ENCODE measurements around the gene CES2. TPM values are rescaled to one million over a fixed set of nuclear protein-coding genes. Genes with fewer than 3 reads are reported as not detected.

Gene CES2, protein sequence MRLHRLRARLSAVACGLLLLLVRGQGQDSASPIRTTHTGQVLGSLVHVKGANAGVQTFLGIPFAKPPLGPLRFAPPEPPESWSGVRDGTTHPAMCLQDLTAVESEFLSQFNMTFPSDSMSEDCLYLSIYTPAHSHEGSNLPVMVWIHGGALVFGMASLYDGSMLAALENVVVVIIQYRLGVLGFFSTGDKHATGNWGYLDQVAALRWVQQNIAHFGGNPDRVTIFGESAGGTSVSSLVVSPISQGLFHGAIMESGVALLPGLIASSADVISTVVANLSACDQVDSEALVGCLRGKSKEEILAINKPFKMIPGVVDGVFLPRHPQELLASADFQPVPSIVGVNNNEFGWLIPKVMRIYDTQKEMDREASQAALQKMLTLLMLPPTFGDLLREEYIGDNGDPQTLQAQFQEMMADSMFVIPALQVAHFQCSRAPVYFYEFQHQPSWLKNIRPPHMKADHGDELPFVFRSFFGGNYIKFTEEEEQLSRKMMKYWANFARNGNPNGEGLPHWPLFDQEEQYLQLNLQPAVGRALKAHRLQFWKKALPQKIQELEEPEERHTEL
- total RNA-seq (2021; ENCODE audit: unreplicated experiment), result 35.4 TPM
- 17.9 and 19.7 TPM in 2 replicates for polyA plus RNA-seq (2012)
- percentile 76 among the genes with signal in this experiment for Bru-seq, nascent RNA
- BruChase-seq, experiment 1, labeled RNA remaining after a 6-hour chase, result percentile 88 among the genes with signal in this experiment
- BruChase-seq, experiment 2, labeled RNA remaining after a 2-hour chase, result percentile 77 among the genes with signal in this experiment
- long read RNA-seq, transcript CES2-211 (12 exons, 3,391 nt), result minor isoform, 14 of 97 reads
- long read RNA-seq, transcript CES2-201 (12 exons, 3,927 nt), result major isoform, 32 of 97 reads
- long read RNA-seq, transcript CES2-202 (12 exons, 3,868 nt), result minor isoform, 11 of 97 reads
- long read RNA-seq, partial matches to known transcripts, result 16 of 97 reads
- long read RNA-seq, other reads (novel, unspliced or antisense), result 24 of 97 reads

- H3K79me2 ChIP-seq (ENCODE audit: insufficient read depth, low read length), result peaks cover 62% of the 10 kb centered on the region
- H3K9me2 ChIP-seq (ENCODE audit: insufficient read depth), result no peaks in the 10 kb centered on the region
- H3K9me3 ChIP-seq (ENCODE audit: control insufficient read depth in 1 of 2, insufficient read depth in 1 of 2, low read depth in 1 of 2, low read length in 2 of 2), result no peaks in the 10 kb centered on the region
- no TSS peak for BruUV-seq (replicated peaks)
- RAD21 ChIA-PET (ENCODE audit: low non-redundant PET in 1 of 2, low total read pairs in 2 of 2, uncharacterized antibody in 2 of 2, unreplicated experiment in 2 of 2), result no interaction called here
- POLR2A ChIA-PET, result no interaction called here
- no peaks in the 10 kb centered on the region for H4K20me1 ChIP-seq (ENCODE audit: insufficient read depth)
- H3K27ac ChIP-seq (ENCODE audit: low read depth, low read length), result peak within 1 kb of the TSS; percentile 95
- CTCF ChIA-PET, result no interaction called here
- H3K4me3 ChIP-seq (replicated peaks in 1 of 2; ENCODE audit: low read depth in 1 of 2, low read length in 2 of 2), result peak within 1 kb of the TSS; percentile 99
- peaks cover 14 to 28% of the 10 kb centered on the region in 2 experiments; a peak in 3 of 4 replicates for H3K36me3 ChIP-seq (ENCODE audit: control insufficient read depth in 1 of 2, insufficient read depth in 2 of 2, low read length in 2 of 2)
- intact Hi-C loops (cut with micrococcal nuclease), result no loop called here
- DNase-seq (ENCODE audit: low read depth, low spot score) (no peak), ATAC-seq (peak; percentile 39)
- peak within 1 kb of the TSS; percentile 98 for H3K9ac ChIP-seq (ENCODE audit: low read length)
- TF ChIP-seq JUND (IDR thresholded peaks at IDR 0.05), result no peak
- no peak for TF ChIP-seq SIN3A (IDR thresholded peaks at IDR 0.05; ENCODE audit: low read depth)
- TF ChIP-seq, protein P1, sequence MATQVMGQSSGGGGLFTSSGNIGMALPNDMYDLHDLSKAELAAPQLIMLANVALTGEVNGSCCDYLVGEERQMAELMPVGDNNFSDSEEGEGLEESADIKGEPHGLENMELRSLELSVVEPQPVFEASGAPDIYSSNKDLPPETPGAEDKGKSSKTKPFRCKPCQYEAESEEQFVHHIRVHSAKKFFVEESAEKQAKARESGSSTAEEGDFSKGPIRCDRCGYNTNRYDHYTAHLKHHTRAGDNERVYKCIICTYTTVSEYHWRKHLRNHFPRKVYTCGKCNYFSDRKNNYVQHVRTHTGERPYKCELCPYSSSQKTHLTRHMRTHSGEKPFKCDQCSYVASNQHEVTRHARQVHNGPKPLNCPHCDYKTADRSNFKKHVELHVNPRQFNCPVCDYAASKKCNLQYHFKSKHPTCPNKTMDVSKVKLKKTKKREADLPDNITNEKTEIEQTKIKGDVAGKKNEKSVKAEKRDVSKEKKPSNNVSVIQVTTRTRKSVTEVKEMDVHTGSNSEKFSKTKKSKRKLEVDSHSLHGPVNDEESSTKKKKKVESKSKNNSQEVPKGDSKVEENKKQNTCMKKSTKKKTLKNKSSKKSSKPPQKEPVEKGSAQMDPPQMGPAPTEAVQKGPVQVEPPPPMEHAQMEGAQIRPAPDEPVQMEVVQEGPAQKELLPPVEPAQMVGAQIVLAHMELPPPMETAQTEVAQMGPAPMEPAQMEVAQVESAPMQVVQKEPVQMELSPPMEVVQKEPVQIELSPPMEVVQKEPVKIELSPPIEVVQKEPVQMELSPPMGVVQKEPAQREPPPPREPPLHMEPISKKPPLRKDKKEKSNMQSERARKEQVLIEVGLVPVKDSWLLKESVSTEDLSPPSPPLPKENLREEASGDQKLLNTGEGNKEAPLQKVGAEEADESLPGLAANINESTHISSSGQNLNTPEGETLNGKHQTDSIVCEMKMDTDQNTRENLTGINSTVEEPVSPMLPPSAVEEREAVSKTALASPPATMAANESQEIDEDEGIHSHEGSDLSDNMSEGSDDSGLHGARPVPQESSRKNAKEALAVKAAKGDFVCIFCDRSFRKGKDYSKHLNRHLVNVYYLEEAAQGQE (IDR thresholded peaks at IDR 0.05; ENCODE audit: low read depth), result no peak
- no peak for TF ChIP-seq ZBTB33 (IDR thresholded peaks at IDR 0.05; ENCODE audit: extremely low read depth, insufficient replicate concordance, low read length)
- no peak for TF ChIP-seq EZH2 (IDR thresholded peaks at IDR 0.05)
- no peak for TF ChIP-seq CBX3 (IDR thresholded peaks at IDR 0.05; ENCODE audit: low read depth)
- TF ChIP-seq EZH2phosphoT487 (IDR thresholded peaks at IDR 0.05; ENCODE audit: borderline replicate concordance), result no peak
- TF ChIP-seq TCF7L2 (IDR thresholded peaks at IDR 0.05; ENCODE audit: borderline replicate concordance, extremely low read depth, insufficient read depth, insufficient read length), result no peak
- TF ChIP-seq CTCF (IDR thresholded peaks at IDR 0.05 in 2 of 3, conservative IDR thresholded peaks at IDR 0.05 in 1 of 3; ENCODE audit: borderline replicate concordance in 1 of 3, insufficient read depth in 1 of 3, low read depth in 2 of 3, low read length in 2 of 3), result no peak
- TF ChIP-seq ZFX (IDR thresholded peaks at IDR 0.05), result no peak
- H3K4me2 ChIP-seq (ENCODE audit: low read length), result peak within 1 kb of the TSS; percentile 97
- H3K27me3 ChIP-seq (ENCODE audit: insufficient read depth, low read length), result no peaks in the 10 kb centered on the region
- H3K4me1 ChIP-seq (ENCODE audit: control insufficient read depth in 1 of 2, insufficient read depth in 2 of 2, low read length in 2 of 2), result peaks cover 0 to 26% of the 10 kb centered on the region in 2 experiments; a peak in 3 of 4 replicates
- H2AFZ ChIP-seq (ENCODE audit: low read depth, low read length, poor library complexity, severe bottlenecking), result no peak within 1 kb of the TSS
These were observed at the start of gene CES2 for GRCh38 chr16:66935314-66936011. CES2 (plus strand) TSS chr16:66935516; CDS start chr16:66935636, 120 bp downstream.

Data from HCT116 (cell line).